HCT116 (cell line): ENCODE data around the gene ACTL6B. TPM values are rescaled to one million over a fixed set of nuclear protein-coding genes. Genes with fewer than 3 reads are reported as not detected.
A peak's percentile ranks its signal among the peaks of the same experiment; 100 is the strongest.

ENCODE experiments used
- ATAC-seq: fragments of 200-7000 bp; cut with Tn5 transposase; 2 replicates; pipeline ENCODE4 v1.9.1; 2020; ENCODE audit warnings: mild to moderate bottlenecking, moderate library complexity
- BruUV-seq: library from RNA; stranded (reverse); fragments of 400-500 nt; replicated peaks from 2 replicates; lab custom pipeline; 2021; lab: Mats Ljungman, UMichigan
- CTCF ChIA-PET: fragments of 300-600 bp; sonication (Branson Sonifier 250); formaldehyde crosslinking; loops from one replicate; lab custom pipeline; 2021; ENCODE audit warnings: antibody characterized with exemption; lab: Charles Lee
- POLR2A ChIA-PET: fragments of 300-600, 350-600 bp; sonication (Branson Sonifier 250); formaldehyde crosslinking; loops from one replicate; lab custom pipeline; 2021; ENCODE audit warnings: antibody characterized with exemption; lab: Charles Lee
- RAD21 ChIA-PET, 2 experiments: fragments of 300-600 bp; sonication (Branson Sonifier 250); formaldehyde crosslinking; loops; one replicate each; lab custom pipeline; 2023; ENCODE audit warnings: low total read pairs in 2 of 2; ENCODE audit not compliant: uncharacterized antibody in 2 of 2, unreplicated experiment in 2 of 2, low non-redundant PET in 1 of 2; lab: Charles Lee
- DNase-seq: peaks from one replicate; pipeline ENCODE4 v3.0.0-alpha.2; 2010; ENCODE audit warnings: low read depth, low spot score
- H2AFZ ChIP-seq: fragments of 200-600 bp; shearing (Covaris generic), sonication (generic); 2 replicates; pipeline ENCODE4 v1.6.1; 2017; ENCODE audit warnings: low read depth, mixed run types, mixed read lengths, antibody characterized with exemption, low read length; ENCODE audit not compliant: poor library complexity, severe bottlenecking
- H3K27ac ChIP-seq: 2 replicates; pipeline ENCODE4 v1.5.1; 2012; ENCODE audit warnings: low read depth, low read length
- H3K27me3 ChIP-seq: fragments of 200-600 bp; sonication (generic); 2 replicates; pipeline ENCODE4 v1.6.1; 2016; ENCODE audit warnings: mixed run types, low read length, mixed read lengths; ENCODE audit not compliant: insufficient read depth
- H3K36me3 ChIP-seq, 2 experiments: fragments of 200-500 bp in 1 of 2; fragments of 200-600 bp in 1 of 2; sonication (Bioruptor generic) in 1 of 2; sonication (generic) in 1 of 2; 2 replicates each; pipeline versions ENCODE4 v1.5.1 to v1.6.1; 2014 to 2016; ENCODE audit warnings: low read length in 2 of 2, inconsistent platforms in 1 of 2, mixed read lengths in 1 of 2, mixed run types in 1 of 2; ENCODE audit not compliant: insufficient read depth in 2 of 2, control insufficient read depth in 1 of 2
- H3K4me1 ChIP-seq, 2 experiments: fragments of 200-600 bp in 1 of 2; sonication (generic) in 1 of 2; 2 replicates each; pipeline versions ENCODE4 v1.5.1 to v1.6.1; 2012 to 2017; ENCODE audit warnings: low read length in 2 of 2, inconsistent platforms in 1 of 2, mild to moderate bottlenecking in 1 of 2, mixed read lengths in 1 of 2, mixed run types in 1 of 2, moderate library complexity in 1 of 2; ENCODE audit not compliant: insufficient read depth in 2 of 2, control insufficient read depth in 1 of 2
- H3K4me2 ChIP-seq: fragments of 200-600 bp; sonication (generic); 2 replicates; pipeline ENCODE4 v1.6.1; 2017; ENCODE audit warnings: mixed run types, low read length, mixed read lengths
- H3K4me3 ChIP-seq, 2 experiments: fragments of 200-600 bp in 1 of 2; sonication (generic) in 1 of 2; replicated peaks in 1 of 2; 2 replicates each; pipeline ENCODE4 v1.5.1; 2011 to 2016; ENCODE audit warnings: low read length in 2 of 2, control low read depth in 1 of 2, low read depth in 1 of 2, mild to moderate bottlenecking in 1 of 2, mixed read lengths in 1 of 2, mixed run types in 1 of 2
- H3K79me2 ChIP-seq: fragments of 200-600 bp; sonication (generic); 2 replicates; pipeline ENCODE4 v1.6.1; 2017; ENCODE audit warnings: mild to moderate bottlenecking, mixed run types, low read length, moderate library complexity, mixed read lengths; ENCODE audit not compliant: insufficient read depth
- H3K9ac ChIP-seq: fragments of 200-600 bp; sonication (generic); 2 replicates; pipeline ENCODE4 v1.6.1; 2016; ENCODE audit warnings: low read length, mixed read lengths
- H3K9me2 ChIP-seq: fragments of 200-600 bp; sonication (generic), shearing (Covaris generic); 2 replicates; pipeline ENCODE4 v1.6.1; 2017; ENCODE audit warnings: mixed run types, mild to moderate bottlenecking, moderate library complexity; ENCODE audit not compliant: insufficient read depth
- H3K9me3 ChIP-seq, 2 experiments: fragments of 200-500 bp in 1 of 2; fragments of 200-600 bp in 1 of 2; sonication (Bioruptor generic) in 1 of 2; sonication (generic) in 1 of 2; 2 replicates each; pipeline ENCODE4 v1.6.1; 2014 to 2017; ENCODE audit warnings: low read length in 2 of 2, mixed read lengths in 2 of 2, inconsistent platforms in 1 of 2, low read depth in 1 of 2, mild to moderate bottlenecking in 1 of 2, mixed run types in 1 of 2, moderate library complexity in 1 of 2; ENCODE audit not compliant: control insufficient read depth in 1 of 2, insufficient read depth in 1 of 2
- H4K20me1 ChIP-seq: fragments of 200-600 bp; sonication (generic), shearing (Covaris generic); 2 replicates; pipeline ENCODE4 v1.6.1; 2017; ENCODE audit warnings: mixed run types, mild to moderate bottlenecking, moderate library complexity; ENCODE audit not compliant: insufficient read depth
- CBX3 ChIP-seq: IDR thresholded peaks from 2 replicates; pipeline ENCODE4 v1.6.1; 2012; ENCODE audit warnings: low read depth
- CTCF ChIP-seq, 3 experiments: fragments of 200-600 bp in 1 of 3; sonication (generic) in 1 of 3; IDR thresholded peaks in 2 of 3; conservative IDR thresholded peaks in 1 of 3; 2 replicates each; pipeline ENCODE4 v1.5.1; 2012 to 2017; ENCODE audit warnings: low read depth in 2 of 3, low read length in 2 of 3, antibody characterized with exemption in 1 of 3, borderline replicate concordance in 1 of 3, control low read depth in 1 of 3, mild to moderate bottlenecking in 1 of 3, mixed read lengths in 1 of 3, mixed run types in 1 of 3, moderate library complexity in 1 of 3; ENCODE audit not compliant: insufficient read depth in 1 of 3
- EGR1 ChIP-seq: IDR thresholded peaks from 2 replicates; pipeline ENCODE4 v1.6.1; 2012; ENCODE audit warnings: low read depth
- ELF1 ChIP-seq: IDR thresholded peaks from 2 replicates; pipeline ENCODE4 v1.6.1; 2012; ENCODE audit warnings: low read depth, borderline replicate concordance
- FOSL1 ChIP-seq: IDR thresholded peaks from 2 replicates; pipeline ENCODE4 v1.6.1; 2012; ENCODE audit warnings: low read depth
- POLR2A ChIP-seq: IDR thresholded peaks from 2 replicates; pipeline ENCODE4 v1.7.0; 2011; ENCODE audit warnings: borderline replicate concordance; ENCODE audit not compliant: insufficient read depth, insufficient read length; ENCODE audit errors: extremely low read depth
- POLR2AphosphoS5 ChIP-seq: IDR thresholded peaks from 2 replicates; pipeline ENCODE4 v1.6.1; 2011; ENCODE audit warnings: mild to moderate bottlenecking, low read depth, low read length, moderate library complexity
- RAD21 ChIP-seq: IDR thresholded peaks from 2 replicates; pipeline ENCODE4 v1.6.1; 2012; ENCODE audit warnings: low read depth, mild to moderate bottlenecking
- SRF ChIP-seq: IDR thresholded peaks from 2 replicates; pipeline ENCODE4 v1.6.1; 2012; ENCODE audit warnings: low read depth
- YY1 ChIP-seq: IDR thresholded peaks from 2 replicates; pipeline ENCODE4 v1.6.1; 2011; ENCODE audit warnings: low read length, low read depth, moderate library complexity, mild to moderate bottlenecking; ENCODE audit not compliant: insufficient replicate concordance; ENCODE audit errors: extremely low read depth
- ZFX ChIP-seq: fragments of 450-650 bp; IDR thresholded peaks from 2 replicates; pipeline ENCODE4 v1.6.1; 2017
- intact Hi-C: fragments of 100-400 bp; cut with micrococcal nuclease; formaldehyde crosslinking; loops from 2 replicates; pipeline ENCODE4 v1.10.0; 2022
- total RNA-seq: library from RNA; stranded (reverse); gene quantifications from one replicate; pipeline ENCODE4 v1.2.1, GENCODE V29; 2021; ENCODE audit not compliant: unreplicated experiment
- TF ChIP-seq, protein P1 (sequence below): IDR thresholded peaks from 2 replicates; pipeline ENCODE4 v1.6.1; 2012

ACTL6B gene
- total RNA-seq, 1 experiment from 2014 or later, result not detected

DNA sequence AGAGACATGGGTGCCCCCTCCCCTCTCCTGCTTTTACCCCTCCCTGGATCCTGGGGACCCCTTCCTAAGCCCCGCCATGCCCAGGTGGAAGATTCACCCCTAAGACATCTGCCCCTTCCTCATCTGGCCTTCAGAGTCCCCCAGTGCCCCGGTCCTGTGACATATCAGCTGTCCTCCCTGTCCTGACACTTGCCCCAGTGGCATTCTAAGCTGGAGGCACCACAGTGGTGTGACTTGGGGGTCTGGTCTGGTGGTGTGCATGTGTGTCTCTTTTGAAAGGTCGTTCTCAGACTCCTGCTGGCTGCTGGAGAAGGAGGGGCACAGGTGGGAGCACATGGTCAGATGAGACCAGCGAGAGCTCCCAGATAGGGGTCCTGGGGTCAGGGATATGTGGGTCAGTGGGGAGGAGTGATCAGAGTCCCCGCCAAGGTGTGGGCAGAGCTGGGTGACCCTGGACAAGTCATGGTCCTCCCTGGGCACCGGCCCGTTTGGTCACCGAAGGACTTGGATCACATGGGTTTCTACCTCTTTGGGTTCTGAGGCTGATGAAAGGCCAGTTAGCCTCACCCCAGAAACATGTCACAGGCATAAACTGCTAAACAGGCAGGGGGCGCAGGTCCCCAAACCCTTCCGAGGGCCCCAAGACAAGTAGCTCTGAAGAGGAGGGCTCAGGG, 14.3 kb downstream of the ACTL6B start:
- TF ChIP-seq SRF (no peak), ELF1 (no peak), RAD21 (no peak), FOSL1 (no peak), CBX3 (no peak), EGR1 (no peak), YY1 (no peak), POLR2AphosphoS5 (no peak), ZFX (no peak), CTCF (IDR thresholded peaks at IDR 0.05 in 2 of 3, conservative IDR thresholded peaks at IDR 0.05 in 1 of 3; ENCODE audit: borderline replicate concordance in 1 of 3, insufficient read depth in 1 of 3, low read depth in 2 of 3, low read length in 2 of 3) (no peak), POLR2A (no peak)
- TF ChIP-seq, protein P1, sequence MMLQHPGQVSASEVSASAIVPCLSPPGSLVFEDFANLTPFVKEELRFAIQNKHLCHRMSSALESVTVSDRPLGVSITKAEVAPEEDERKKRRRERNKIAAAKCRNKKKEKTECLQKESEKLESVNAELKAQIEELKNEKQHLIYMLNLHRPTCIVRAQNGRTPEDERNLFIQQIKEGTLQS, result no peak
- intact Hi-C loops, result no loop called here
- Histone ChIP-seq H3K9me3 (no peaks in the 10 kb centered on the region), H3K79me2 (no peaks in the 10 kb centered on the region), H3K27me3 (no peaks in the 10 kb centered on the region), H3K36me3 (no peaks in the 10 kb centered on the region), H3K4me2 (peak overlapping the region; percentile 23; the same call in 1 of the 2 replicates), H3K27ac (no peak overlapping the region; the same call in 1 of the 2 replicates), H2AFZ (no peak overlapping the region), H4K20me1 (no peaks in the 10 kb centered on the region), H3K9me2 (no peaks in the 10 kb centered on the region), H3K4me3 (no peak overlapping the region), H3K9ac (no peak overlapping the region), H3K4me1 (peaks cover 4 to 13% of the 10 kb centered on the region in 2 experiments)
- DNase-seq, result no peak
- no peak for ATAC-seq
- no TSS peak for BruUV-seq
- ChIA-PET POLR2A (interaction anchor here (0.6 kb wide), 1 partner anchor 448 kb away, joined by 3 read pairs; no protein-coding TSS in a partner anchor), CTCF (interaction anchor here (0.9 to 1.1 kb wide), 2 partner anchors 8 to 9 kb away, joined by 3 read pairs; no protein-coding TSS in a partner anchor), RAD21 (interaction anchor here in 1 of 2 experiments (0.7 kb wide), 1 partner anchor 145 kb away, joined by 3 read pairs; no protein-coding TSS in a partner anchor)
